ENCODE data around the gene NPDC1. TPM values are rescaled to one million over a fixed set of nuclear protein-coding genes. Genes with fewer than 3 reads are reported as not detected.
A peak's percentile ranks its signal among the peaks of the same experiment; 100 is the strongest.
"Not testable (repeated sequence)": the region's sequence is repeated elsewhere in the genome, so short reads cannot be mapped to it uniquely, and the experiment has no call there.

NPDC1 gene
- total RNA-seq, 1 experiment from 2014 or later = 10.7 TPM

GRCh38 chr9:137011907-137012675, 33.9 kb downstream of the NPDC1 start:
- no peak for DNase-seq (ENCODE audit: low read depth)

DNA sequence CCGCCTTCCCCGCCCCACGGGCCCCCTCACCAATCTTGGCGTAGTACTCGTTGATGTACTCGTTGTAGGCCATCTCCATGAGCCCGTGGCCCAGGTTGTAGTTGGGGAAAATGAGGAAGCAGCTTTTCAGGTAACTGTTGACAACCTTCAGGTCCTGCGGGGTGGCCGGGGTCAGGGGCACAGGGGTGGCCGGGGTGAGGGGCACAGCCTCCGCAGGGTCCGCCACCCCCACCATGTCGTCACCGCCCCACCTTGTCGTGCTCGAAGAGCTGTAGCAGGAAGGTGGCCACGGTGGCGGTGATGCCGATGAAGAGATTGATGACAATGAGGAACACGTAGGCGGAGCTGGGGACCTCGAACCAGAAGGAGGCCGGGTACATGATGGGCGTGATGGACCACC, 34.8 kb downstream of the NPDC1 start:
- DNase-seq (ENCODE audit: low read depth) = no peak

DNA sequence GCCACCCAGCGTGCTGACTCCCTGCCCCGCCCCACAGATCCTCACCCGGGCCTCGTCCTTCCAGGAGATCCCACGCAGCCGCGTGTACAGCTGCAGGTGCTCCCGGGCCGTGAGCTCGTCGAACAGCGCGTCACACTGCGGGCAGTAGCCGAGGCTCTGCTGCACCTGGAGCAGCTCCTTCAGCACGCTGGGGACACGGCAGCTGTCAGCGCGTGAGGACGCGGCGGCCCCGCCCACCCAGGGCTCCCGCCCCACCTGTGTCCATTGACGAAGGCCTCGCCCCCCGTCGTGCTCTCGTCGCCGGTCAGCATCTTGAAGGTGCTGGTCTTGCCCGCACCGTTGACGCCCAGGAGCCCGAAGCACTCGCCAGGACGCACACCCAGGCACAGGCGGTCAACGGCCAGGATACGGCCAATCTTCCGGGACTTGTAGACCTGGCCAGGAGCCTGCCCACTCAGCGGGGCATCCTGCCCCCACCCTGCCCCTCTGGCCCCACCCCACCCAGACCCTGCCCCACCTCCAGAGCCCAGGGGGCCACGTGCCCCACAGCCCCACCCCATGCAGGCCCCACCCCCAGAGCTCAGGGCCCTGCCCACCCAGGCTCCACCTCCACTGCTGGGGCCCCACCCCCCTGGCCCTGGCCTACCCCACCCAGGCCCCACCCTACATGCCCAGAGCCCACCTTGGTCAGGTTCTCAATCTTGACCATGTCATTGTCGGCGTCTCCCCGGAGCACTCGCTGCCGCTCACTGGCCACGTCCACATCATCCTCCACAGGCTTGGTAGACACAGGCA, 35.8 kb downstream of the NPDC1 start:
- DNase-seq (ENCODE audit: low read depth) = no peak

DNA sequence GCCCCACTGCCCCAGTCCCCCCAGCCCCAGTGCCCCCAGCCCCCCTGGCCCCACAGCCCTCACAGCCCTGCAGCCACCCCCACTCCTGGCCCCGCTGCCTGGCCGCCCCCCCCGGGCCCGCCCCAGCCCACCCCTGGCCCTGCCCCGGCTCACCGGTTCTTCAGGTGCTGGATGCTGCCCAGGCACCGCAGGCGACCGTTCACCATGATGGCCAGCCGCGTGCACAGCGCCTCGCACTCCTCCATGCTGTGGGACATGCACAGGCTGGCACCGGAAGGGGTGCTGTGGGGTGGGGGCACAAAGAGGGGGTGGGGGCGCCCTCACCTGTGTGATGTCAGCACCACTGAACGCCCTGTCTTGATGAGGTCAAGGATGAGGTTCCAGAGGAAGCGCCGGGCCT, 36.8 kb downstream of the NPDC1 start:
- DNase-seq (ENCODE audit: low read depth) = no peak

DNA sequence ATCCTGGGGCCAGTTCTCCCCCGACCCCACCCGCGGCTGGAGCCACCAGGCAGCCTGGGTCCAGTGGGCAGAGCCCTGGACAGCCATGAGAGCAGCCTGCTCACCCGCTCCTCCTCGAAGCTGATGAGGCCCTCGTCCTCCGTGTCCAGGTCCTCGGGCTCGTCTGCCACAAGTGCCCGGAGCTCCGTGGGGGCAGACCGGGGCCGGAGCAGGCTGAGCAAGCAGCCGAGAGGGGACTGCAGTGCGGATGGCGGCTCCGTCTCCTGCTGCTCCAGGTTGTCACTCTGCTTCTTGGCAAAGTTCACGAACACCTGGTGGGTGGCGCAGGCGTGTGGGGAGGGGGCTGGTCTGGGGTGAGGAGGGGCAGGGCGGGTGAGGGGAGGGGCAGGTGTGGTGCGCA, 37.7 kb downstream of the NPDC1 start:
- DNase-seq (ENCODE audit: low read depth) = no peak

- no peak for DNase-seq (ENCODE audit: low read depth)
Measured at GRCh38 chr9:137007816-137008270, 38.1 kb downstream of the NPDC1 start.

- no peak for DNase-seq (ENCODE audit: low read depth)
Measured at GRCh38 chr9:137007108-137007815, 38.7 kb downstream of the NPDC1 start.

DNA sequence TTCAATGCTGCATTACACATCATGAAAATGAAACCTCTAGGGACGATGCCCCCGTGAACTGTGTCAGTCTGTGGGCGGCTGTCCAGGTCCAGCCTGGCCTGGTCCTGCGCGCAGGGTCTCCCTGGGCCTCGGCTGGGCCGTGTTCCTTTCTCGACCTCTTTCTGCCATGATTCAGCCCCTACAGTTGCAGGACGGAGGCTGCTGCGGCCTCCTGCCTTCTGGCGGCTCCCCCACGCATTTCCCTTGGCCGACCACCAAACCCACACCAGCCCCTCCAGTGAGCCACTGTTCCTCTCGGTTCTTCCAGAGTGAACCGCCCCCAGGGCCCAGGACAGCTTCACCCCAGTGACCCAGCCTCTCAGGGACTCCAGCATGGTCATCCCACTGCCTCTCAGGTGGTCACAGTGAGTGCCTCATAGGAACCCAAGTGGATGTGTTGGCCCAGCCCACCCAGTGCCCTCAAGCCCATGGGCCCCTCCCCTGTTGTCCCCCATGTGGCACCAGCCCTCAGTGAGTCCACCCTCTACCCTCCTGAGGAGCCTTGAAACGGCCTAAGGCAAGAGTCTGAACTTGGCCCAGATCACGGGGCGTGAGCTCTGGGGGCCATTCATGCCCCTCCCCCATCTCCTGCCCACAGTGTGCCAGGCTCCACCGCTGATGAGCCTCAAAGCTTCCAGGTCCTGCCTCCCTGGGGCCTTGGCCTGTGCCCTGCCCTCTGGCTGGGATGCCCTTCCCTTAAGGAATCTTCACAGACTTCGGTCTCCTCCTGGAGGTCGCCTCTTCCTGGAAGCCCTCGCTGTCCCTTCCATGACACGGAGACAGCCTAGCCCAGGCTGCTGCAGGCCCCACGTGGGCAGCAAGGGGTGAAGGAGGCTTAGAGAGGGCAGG, 39.6 kb downstream of the NPDC1 start:
- DNase-seq (ENCODE audit: low read depth) = no peak

DNA sequence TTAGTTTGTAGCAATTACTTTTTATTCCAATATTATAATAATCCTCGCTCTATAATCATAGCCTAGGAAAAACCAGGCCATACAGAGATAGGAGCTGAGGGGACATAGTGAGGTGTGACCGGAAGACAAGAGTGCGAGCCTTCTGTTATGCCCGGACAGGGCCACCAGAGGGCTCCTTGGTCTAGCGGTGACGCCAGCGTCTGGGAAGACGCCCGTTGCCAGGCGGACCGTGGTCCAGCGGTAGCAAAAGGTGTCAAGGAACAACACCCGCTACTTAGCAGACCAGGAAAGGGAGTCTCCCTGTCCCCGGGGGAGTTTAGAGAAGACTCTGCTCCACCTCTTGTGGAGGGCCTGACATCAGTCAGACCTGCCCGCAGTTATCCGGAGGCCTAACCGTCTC, 41.7 kb downstream of the NPDC1 start:
- DNase-seq (ENCODE audit: low read depth) = not testable (repeated sequence)

DNA sequence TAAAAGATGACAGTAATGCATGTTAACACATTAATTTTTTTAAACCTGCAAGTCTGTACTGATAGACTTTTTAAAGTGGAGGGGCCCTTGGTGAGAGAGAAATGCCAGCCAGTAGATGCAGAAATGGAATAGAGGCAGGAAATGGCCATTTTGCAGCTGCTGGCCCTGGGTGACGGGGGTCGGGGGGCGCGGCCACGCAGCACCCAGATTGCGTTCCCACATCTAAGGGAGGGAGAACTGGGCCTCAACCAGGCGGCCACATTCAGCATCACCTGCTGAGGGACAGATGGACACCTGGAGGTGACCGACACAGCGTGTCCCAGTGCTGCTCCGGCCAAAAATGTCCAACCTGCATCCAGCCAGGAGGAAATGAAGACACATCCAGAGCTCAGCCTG, 43.3 kb downstream of the NPDC1 start:
- DNase-seq (ENCODE audit: low read depth) = no peak

DNA sequence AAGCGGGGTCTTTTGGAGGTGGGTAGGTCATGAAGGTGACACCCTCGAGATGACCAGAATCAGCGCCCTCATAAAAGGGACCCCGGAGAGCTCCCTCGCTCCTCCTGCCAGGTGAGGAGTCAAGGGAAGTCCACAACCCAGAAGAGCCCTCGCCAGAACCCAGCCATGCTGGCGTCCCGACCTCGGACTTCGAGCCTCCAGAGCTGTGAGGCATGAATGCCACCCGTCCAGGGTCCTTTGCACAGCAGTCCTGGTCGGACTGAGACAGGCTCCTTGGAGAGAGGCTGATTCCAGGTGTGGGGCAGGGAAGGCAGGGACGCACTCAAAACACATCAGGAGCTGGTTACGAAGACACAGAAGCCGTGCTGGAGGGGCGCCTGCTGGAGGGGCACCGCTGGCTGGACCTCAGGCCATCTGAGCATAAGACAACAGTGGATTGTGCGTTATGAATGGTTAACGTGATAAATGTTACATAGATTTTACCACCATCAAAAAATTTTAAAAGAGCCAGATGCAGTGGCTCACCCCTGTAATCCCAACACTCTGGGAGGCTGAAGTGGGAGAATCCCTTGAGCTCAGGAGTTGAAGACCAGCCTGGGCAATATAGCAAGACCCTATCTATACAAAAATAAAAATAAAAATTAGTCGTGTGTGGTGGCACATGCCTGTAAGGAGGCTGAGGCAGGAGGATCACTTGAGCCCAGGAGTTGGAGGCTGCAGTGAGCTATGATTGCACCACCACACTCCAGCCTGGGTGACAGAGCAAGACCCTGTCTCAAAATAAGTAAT, 43.9 kb downstream of the NPDC1 start:
- DNase-seq (ENCODE audit: low read depth) = no peak

- DNase-seq (ENCODE audit: low read depth) = peak; percentile 58
Measured at GRCh38 chr9:137000177-137000930, 45.6 kb downstream of the NPDC1 start.

DNA sequence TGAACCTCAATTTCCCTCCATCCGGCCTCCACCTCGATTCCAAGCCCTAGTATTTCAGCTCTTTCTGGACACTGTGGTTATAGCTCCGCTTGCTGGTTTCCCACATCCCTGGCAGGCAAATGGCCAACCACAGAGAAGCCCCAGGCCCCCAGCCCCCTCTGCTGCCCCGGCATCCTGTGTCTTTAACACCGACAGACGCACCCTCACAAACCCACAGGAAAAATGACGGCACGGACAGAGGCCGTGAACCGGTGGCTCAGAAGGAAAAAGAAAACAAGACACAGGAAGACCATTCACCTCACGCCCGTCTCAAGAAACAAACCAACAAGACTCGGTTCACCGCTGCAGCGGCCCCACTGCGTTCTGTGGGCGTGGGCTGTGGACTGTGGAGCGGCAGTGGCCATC, 48.1 kb downstream of the NPDC1 start:
- peak; percentile 57 for DNase-seq (ENCODE audit: low read depth)

GRCh38 chr9:136997371-136997770, 48.6 kb downstream of the NPDC1 start:
- DNase-seq (ENCODE audit: low read depth) = no peak

DNA sequence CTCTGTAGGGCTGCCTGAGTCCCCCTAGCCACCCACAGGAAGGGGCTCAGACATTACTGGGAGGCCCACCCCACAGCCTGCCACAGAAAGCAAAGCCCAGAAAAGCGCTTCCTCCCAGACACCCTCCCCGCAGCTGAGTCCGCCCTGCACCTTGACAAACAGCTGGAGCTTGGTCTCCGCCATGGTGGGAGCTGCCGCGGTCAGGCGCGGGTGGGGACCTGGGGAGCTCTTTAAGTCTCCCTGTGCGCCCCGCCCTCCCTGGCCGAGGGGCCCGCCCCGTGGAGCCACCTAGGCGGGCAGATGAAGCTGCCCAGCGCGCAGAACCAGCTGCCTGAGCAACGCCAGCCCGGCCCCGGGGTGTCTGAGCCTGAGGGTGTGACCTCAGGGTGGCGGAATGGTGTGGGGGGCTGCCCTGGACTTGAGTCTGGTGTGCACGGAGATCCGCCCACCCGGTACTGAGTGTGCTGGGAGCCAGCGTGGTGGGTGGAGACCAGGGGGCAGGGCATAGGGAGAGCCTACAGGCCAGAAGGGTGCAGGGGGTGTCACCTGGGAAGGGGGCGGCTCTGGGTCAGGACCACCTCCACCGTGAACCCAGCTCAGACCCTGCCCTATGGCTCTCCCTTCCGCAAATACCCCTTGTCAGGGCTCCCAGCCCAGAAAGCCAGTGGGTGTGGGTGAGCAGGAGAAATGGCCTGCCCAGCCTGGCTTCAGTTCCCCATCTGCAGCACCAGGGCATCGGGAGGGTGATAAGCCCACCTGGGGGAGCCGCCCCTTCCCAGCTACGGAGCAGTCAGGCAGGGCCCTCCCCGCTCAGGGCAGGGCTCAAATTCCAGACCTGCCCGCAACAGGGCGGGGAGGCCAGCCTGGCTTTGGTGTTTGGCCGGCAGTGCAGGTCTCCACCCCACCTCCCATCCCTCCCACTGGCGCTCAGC, 49.4 kb downstream of the NPDC1 start, which contains the start of gene CLIC3:
CLIC3 (minus strand) TSS at position 208 of the 932 bp plus-strand sequence; CDS start at position 183, 25 bp downstream.
- DNase-seq (ENCODE audit: low read depth) = peak; percentile 56

DNA sequence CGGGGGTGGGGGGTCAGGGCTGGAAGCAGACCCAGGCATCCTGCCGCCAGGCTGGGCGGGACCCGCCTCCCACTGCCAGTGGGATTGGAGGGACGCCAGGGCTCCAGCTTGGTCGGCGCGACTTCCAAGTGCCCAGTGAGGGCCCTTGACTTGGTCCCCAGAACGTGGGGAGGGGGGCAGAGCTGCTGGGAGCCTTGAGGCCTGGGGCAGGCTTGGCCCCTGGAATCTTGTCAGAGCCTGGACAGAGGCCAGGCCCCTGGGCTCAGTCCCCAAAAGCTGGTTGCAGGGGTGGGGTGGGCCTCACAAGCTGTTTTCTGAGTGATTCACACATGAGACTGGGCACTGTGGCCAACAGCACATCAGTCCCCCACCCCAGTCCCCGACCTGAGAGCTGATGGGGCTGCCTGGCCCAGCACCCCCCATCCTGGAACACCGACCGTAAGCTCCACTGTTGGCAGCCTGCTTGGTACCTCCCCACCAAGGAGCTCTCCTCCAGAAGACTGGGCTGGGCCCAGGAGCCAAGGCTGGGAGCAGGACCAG, 50.1 kb downstream of the NPDC1 start:
- peak; percentile 70 for DNase-seq (ENCODE audit: low read depth)

DNA sequence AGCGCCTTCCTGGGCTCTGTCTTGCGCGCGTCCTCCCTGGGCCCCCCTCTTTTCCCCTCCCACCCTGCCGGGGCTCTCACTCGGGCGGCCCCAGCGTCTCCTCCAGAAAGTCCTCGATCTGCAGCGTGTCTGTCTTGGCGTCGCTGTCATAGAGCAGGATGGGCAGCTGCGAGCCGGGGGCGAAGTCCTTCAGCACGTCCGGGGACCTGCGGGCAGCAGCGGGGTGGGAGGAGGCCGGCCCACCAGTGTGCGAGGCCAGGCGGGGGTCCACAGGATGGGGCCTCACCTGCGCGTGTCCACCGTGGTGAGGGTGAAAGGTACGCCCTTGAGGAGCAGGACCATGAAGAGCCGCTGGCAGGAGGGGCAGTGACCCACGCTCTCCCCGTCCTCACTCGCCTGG, 50.6 kb downstream of the NPDC1 start:
- DNase-seq (ENCODE audit: low read depth) = no peak

GRCh38 chr9:136994888-136995230, 51.1 kb downstream of the NPDC1 start:
- DNase-seq (ENCODE audit: low read depth) = no peak
